HCT116 (cell line): Measurements from ENCODE around the gene ALDH8A1. TPM values are rescaled to one million over a fixed set of nuclear protein-coding genes. Genes with fewer than 3 reads are reported as not detected.

Experiments used
- ATAC-seq: fragments of 200-7000 bp; cut with Tn5 transposase; 2 replicates; pipeline ENCODE4 v1.9.1; 2020; ENCODE audit warnings: mild to moderate bottlenecking, moderate library complexity
- BruUV-seq: library from RNA; stranded (reverse); fragments of 400-500 nt; replicated peaks from 2 replicates; lab custom pipeline; 2021; lab: Mats Ljungman, UMichigan
- CTCF ChIA-PET: fragments of 300-600 bp; sonication (Branson Sonifier 250); formaldehyde crosslinking; loops from one replicate; lab custom pipeline; 2021; ENCODE audit warnings: antibody characterized with exemption; lab: Charles Lee
- POLR2A ChIA-PET: fragments of 300-600, 350-600 bp; sonication (Branson Sonifier 250); formaldehyde crosslinking; loops from one replicate; lab custom pipeline; 2021; ENCODE audit warnings: antibody characterized with exemption; lab: Charles Lee
- RAD21 ChIA-PET, 2 experiments: fragments of 300-600 bp; sonication (Branson Sonifier 250); formaldehyde crosslinking; loops; one replicate each; lab custom pipeline; 2023; ENCODE audit warnings: low total read pairs in 2 of 2; ENCODE audit not compliant: uncharacterized antibody in 2 of 2, unreplicated experiment in 2 of 2, low non-redundant PET in 1 of 2; lab: Charles Lee
- DNase-seq: peaks from one replicate; pipeline ENCODE4 v3.0.0-alpha.2; 2010; ENCODE audit warnings: low read depth, low spot score
- H2AFZ ChIP-seq: fragments of 200-600 bp; shearing (Covaris generic), sonication (generic); 2 replicates; pipeline ENCODE4 v1.6.1; 2017; ENCODE audit warnings: low read depth, mixed run types, mixed read lengths, antibody characterized with exemption, low read length; ENCODE audit not compliant: poor library complexity, severe bottlenecking
- H3K27ac ChIP-seq: 2 replicates; pipeline ENCODE4 v1.5.1; 2012; ENCODE audit warnings: low read depth, low read length
- H3K27me3 ChIP-seq: fragments of 200-600 bp; sonication (generic); 2 replicates; pipeline ENCODE4 v1.6.1; 2016; ENCODE audit warnings: mixed run types, low read length, mixed read lengths; ENCODE audit not compliant: insufficient read depth
- H3K36me3 ChIP-seq, 2 experiments: fragments of 200-500 bp in 1 of 2; fragments of 200-600 bp in 1 of 2; sonication (Bioruptor generic) in 1 of 2; sonication (generic) in 1 of 2; 2 replicates each; pipeline versions ENCODE4 v1.5.1 to v1.6.1; 2014 to 2016; ENCODE audit warnings: low read length in 2 of 2, inconsistent platforms in 1 of 2, mixed read lengths in 1 of 2, mixed run types in 1 of 2; ENCODE audit not compliant: insufficient read depth in 2 of 2, control insufficient read depth in 1 of 2
- H3K4me1 ChIP-seq, 2 experiments: fragments of 200-600 bp in 1 of 2; sonication (generic) in 1 of 2; 2 replicates each; pipeline versions ENCODE4 v1.5.1 to v1.6.1; 2012 to 2017; ENCODE audit warnings: low read length in 2 of 2, inconsistent platforms in 1 of 2, mild to moderate bottlenecking in 1 of 2, mixed read lengths in 1 of 2, mixed run types in 1 of 2, moderate library complexity in 1 of 2; ENCODE audit not compliant: insufficient read depth in 2 of 2, control insufficient read depth in 1 of 2
- H3K4me2 ChIP-seq: fragments of 200-600 bp; sonication (generic); 2 replicates; pipeline ENCODE4 v1.6.1; 2017; ENCODE audit warnings: mixed run types, low read length, mixed read lengths
- H3K4me3 ChIP-seq, 2 experiments: fragments of 200-600 bp in 1 of 2; sonication (generic) in 1 of 2; replicated peaks in 1 of 2; 2 replicates each; pipeline ENCODE4 v1.5.1; 2011 to 2016; ENCODE audit warnings: low read length in 2 of 2, control low read depth in 1 of 2, low read depth in 1 of 2, mild to moderate bottlenecking in 1 of 2, mixed read lengths in 1 of 2, mixed run types in 1 of 2
- H3K79me2 ChIP-seq: fragments of 200-600 bp; sonication (generic); 2 replicates; pipeline ENCODE4 v1.6.1; 2017; ENCODE audit warnings: mild to moderate bottlenecking, mixed run types, low read length, moderate library complexity, mixed read lengths; ENCODE audit not compliant: insufficient read depth
- H3K9ac ChIP-seq: fragments of 200-600 bp; sonication (generic); 2 replicates; pipeline ENCODE4 v1.6.1; 2016; ENCODE audit warnings: low read length, mixed read lengths
- H3K9me2 ChIP-seq: fragments of 200-600 bp; sonication (generic), shearing (Covaris generic); 2 replicates; pipeline ENCODE4 v1.6.1; 2017; ENCODE audit warnings: mixed run types, mild to moderate bottlenecking, moderate library complexity; ENCODE audit not compliant: insufficient read depth
- H3K9me3 ChIP-seq, 2 experiments: fragments of 200-500 bp in 1 of 2; fragments of 200-600 bp in 1 of 2; sonication (Bioruptor generic) in 1 of 2; sonication (generic) in 1 of 2; 2 replicates each; pipeline ENCODE4 v1.6.1; 2014 to 2017; ENCODE audit warnings: low read length in 2 of 2, mixed read lengths in 2 of 2, inconsistent platforms in 1 of 2, low read depth in 1 of 2, mild to moderate bottlenecking in 1 of 2, mixed run types in 1 of 2, moderate library complexity in 1 of 2; ENCODE audit not compliant: control insufficient read depth in 1 of 2, insufficient read depth in 1 of 2
- H4K20me1 ChIP-seq: fragments of 200-600 bp; sonication (generic), shearing (Covaris generic); 2 replicates; pipeline ENCODE4 v1.6.1; 2017; ENCODE audit warnings: mixed run types, mild to moderate bottlenecking, moderate library complexity; ENCODE audit not compliant: insufficient read depth
- CBX3 ChIP-seq: IDR thresholded peaks from 2 replicates; pipeline ENCODE4 v1.6.1; 2012; ENCODE audit warnings: low read depth
- RAD21 ChIP-seq: IDR thresholded peaks from 2 replicates; pipeline ENCODE4 v1.6.1; 2012; ENCODE audit warnings: low read depth, mild to moderate bottlenecking
- intact Hi-C: fragments of 100-400 bp; cut with micrococcal nuclease; formaldehyde crosslinking; loops from 2 replicates; pipeline ENCODE4 v1.10.0; 2022
- total RNA-seq: library from RNA; stranded (reverse); gene quantifications from one replicate; pipeline ENCODE4 v1.2.1, GENCODE V29; 2021; ENCODE audit not compliant: unreplicated experiment
- TF ChIP-seq, protein P1 (sequence below), 3 experiments: fragments of 200-600 bp in 1 of 3; sonication (generic) in 1 of 3; IDR thresholded peaks in 2 of 3; conservative IDR thresholded peaks in 1 of 3; 2 replicates each; pipeline ENCODE4 v1.5.1; 2012 to 2017; ENCODE audit warnings: low read depth in 2 of 3, low read length in 2 of 3, antibody characterized with exemption in 1 of 3, borderline replicate concordance in 1 of 3, control low read depth in 1 of 3, mild to moderate bottlenecking in 1 of 3, mixed read lengths in 1 of 3, mixed run types in 1 of 3, moderate library complexity in 1 of 3; ENCODE audit not compliant: insufficient read depth in 1 of 3

Gene ALDH8A1
- total RNA-seq, 1 experiment from 2014 or later = 1.4 TPM

DNA sequence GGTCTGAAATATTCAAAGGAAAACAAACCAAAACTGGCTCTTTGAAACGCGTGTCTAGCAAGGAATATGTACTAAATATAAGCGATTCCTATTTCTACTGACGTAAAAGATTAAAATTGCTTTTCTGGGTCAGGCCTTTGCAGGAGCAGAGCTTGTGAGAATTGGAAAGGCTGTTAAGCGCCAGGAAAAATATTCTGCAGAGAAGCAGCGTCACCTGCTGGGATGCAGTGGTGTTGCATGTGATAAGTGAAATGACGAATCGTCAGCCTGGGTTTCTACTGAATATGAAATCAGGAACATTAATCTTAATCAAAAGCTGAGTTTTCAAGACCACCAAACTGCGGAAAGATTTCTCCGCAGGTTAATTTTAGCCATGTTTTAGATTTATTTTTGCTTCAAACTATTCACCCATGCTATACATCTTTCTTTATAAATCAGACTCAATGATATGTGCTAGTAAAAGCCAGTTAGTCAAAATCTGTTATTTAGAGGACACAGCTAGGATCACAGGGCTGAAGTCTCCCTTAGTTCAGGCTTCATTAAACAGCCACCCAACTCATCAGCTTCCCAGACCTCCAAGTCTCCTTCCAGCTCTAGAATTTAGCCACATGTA, 67.4 kb downstream of the ALDH8A1 start:
- no TSS peak for BruUV-seq
- ChIA-PET CTCF (interaction anchor here (0.8 to 2.9 kb wide), 16 partner anchors 13 to 786 kb away, joined by 3 to 19 read pairs (median 4); no protein-coding TSS in a partner anchor), RAD21 (interaction anchor here (0.5 to 1.4 kb wide), 5 partner anchors 58 to 708 kb away, joined by 3 to 9 read pairs (median 4); no protein-coding TSS in a partner anchor), POLR2A (interaction anchor here (0.9 kb wide), 2 partner anchors 708 to 726 kb away, joined by 3 to 5 read pairs; no protein-coding TSS in a partner anchor)
- Histone ChIP-seq H4K20me1 (no peaks in the 10 kb centered on the region), H3K9ac (no peak overlapping the region), H2AFZ (peak overlapping the region; percentile 81), H3K9me3 (no peaks in the 10 kb centered on the region), H3K9me2 (no peaks in the 10 kb centered on the region), H3K4me2 (peak overlapping the region; percentile 45), H3K4me1 (0 out of 4 replicates have a peak, but pooled peaks cover 0 to 3% of the 10 kb centered on the region in 2 experiments), H3K27ac (no peak overlapping the region), H3K79me2 (no peaks in the 10 kb centered on the region), H3K27me3 (no peaks in the 10 kb centered on the region), H3K4me3 (no peak overlapping the region), H3K36me3 (no peaks in the 10 kb centered on the region)
- intact Hi-C loops = loop anchor here (1.0 to 5.0 kb wide), 5 partner anchors 59 to 771 kb away; no protein-coding TSS in a partner anchor
- ATAC-seq = peak; percentile 86
- DNase-seq = peak; percentile 44
- TF ChIP-seq RAD21 (peak; percentile 94), CBX3 (no peak)
- TF ChIP-seq, protein P1, sequence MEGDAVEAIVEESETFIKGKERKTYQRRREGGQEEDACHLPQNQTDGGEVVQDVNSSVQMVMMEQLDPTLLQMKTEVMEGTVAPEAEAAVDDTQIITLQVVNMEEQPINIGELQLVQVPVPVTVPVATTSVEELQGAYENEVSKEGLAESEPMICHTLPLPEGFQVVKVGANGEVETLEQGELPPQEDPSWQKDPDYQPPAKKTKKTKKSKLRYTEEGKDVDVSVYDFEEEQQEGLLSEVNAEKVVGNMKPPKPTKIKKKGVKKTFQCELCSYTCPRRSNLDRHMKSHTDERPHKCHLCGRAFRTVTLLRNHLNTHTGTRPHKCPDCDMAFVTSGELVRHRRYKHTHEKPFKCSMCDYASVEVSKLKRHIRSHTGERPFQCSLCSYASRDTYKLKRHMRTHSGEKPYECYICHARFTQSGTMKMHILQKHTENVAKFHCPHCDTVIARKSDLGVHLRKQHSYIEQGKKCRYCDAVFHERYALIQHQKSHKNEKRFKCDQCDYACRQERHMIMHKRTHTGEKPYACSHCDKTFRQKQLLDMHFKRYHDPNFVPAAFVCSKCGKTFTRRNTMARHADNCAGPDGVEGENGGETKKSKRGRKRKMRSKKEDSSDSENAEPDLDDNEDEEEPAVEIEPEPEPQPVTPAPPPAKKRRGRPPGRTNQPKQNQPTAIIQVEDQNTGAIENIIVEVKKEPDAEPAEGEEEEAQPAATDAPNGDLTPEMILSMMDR (IDR thresholded peaks at IDR 0.05 in 2 of 3, conservative IDR thresholded peaks at IDR 0.05 in 1 of 3; ENCODE audit: borderline replicate concordance in 1 of 3, insufficient read depth in 1 of 3, low read depth in 2 of 3, low read length in 2 of 3) = peak; percentile 90 to 98 (median 92)
